GM21576 (cell line): ENCODE measurements around the gene TMEM81.
A peak's percentile ranks its signal among the peaks of the same experiment; 100 is the strongest.

Experiments used
- ATAC-seq: cut with Tn5 transposase; IDR thresholded peaks from one replicate; pipeline ENCODE4 v1.9.1; 2021; ENCODE audit warnings: mild to moderate bottlenecking, moderate library complexity; ENCODE audit not compliant: unreplicated experiment

TMEM81 gene

GRCh38 chr1:205084360-205084759, at the start of gene TMEM81:
TSS of gene TMEM81 (minus strand) at chr1:205084460. CDS start at chr1:205084320, 140 bp downstream.
- ATAC-seq: no peak

GRCh38 chr1:205133287-205133686, 49.0 kb upstream of the TMEM81 start:
- no peak for ATAC-seq

GRCh38 chr1:205129447-205130029, 45.3 kb upstream of the TMEM81 start:
- no peak for ATAC-seq

- ATAC-seq: no peak
These were observed 43.8 kb upstream of the TMEM81 start for GRCh38 chr1:205128050-205128449.

- ATAC-seq: no peak
These were observed 43.4 kb upstream of the TMEM81 start for GRCh38 chr1:205127646-205128045.

GRCh38 chr1:205124726-205125125, 40.5 kb upstream of the TMEM81 start:
- ATAC-seq: no peak

GRCh38 chr1:205122489-205122882, 38.2 kb upstream of the TMEM81 start:
- peak; percentile 9 for ATAC-seq

- peak; percentile 90 for ATAC-seq
These were observed 37.6 kb upstream of the TMEM81 start, which contains the start of gene RBBP5 for GRCh38 chr1:205121660-205122488. TSS of gene RBBP5 (minus strand) at chr1:205121978. CDS start at chr1:205121873, 105 bp downstream.

- no peak for ATAC-seq
These were observed 34.5 kb upstream of the TMEM81 start for GRCh38 chr1:205118752-205119151.

- ATAC-seq: no peak
These were observed 27.1 kb upstream of the TMEM81 start for GRCh38 chr1:205111354-205111753.

- ATAC-seq: no peak
These were observed 25.5 kb upstream of the TMEM81 start for GRCh38 chr1:205109711-205110110.

GRCh38 chr1:205109269-205109668, 25.0 kb upstream of the TMEM81 start:
- ATAC-seq: no peak

GRCh38 chr1:205108464-205108863, 24.2 kb upstream of the TMEM81 start:
- ATAC-seq: no peak

GRCh38 chr1:205107327-205107726, 23.1 kb upstream of the TMEM81 start:
- no peak for ATAC-seq

GRCh38 chr1:205102404-205102803, 18.1 kb upstream of the TMEM81 start:
- no peak for ATAC-seq

GRCh38 chr1:205098242-205098641, 14.0 kb upstream of the TMEM81 start:
- no peak for ATAC-seq

GRCh38 chr1:205095422-205095821, 11.2 kb upstream of the TMEM81 start:
- no peak for ATAC-seq

GRCh38 chr1:205091043-205091740, 6.9 kb upstream of the TMEM81 start:
- ATAC-seq: no peak

GRCh38 chr1:205088341-205088740, 4.1 kb upstream of the TMEM81 start:
- no peak for ATAC-seq

GRCh38 chr1:205082431-205082830, 1.8 kb downstream of the TMEM81 start:
- no peak for ATAC-seq

GRCh38 chr1:205077934-205078311, 6.3 kb downstream of the TMEM81 start:
- no peak for ATAC-seq
